H9 (cell line): ENCODE measurements around the gene TPM2. TPM values are rescaled to one million over a fixed set of nuclear protein-coding genes. Genes with fewer than 3 reads are reported as not detected.

Experiments
- DNase-seq: peaks from one replicate; pipeline ENCODE4 v3.0.0-alpha.2; 2017
- H2AFZ ChIP-seq: one replicate; pipeline ENCODE4 v1.6.1; 2013; ENCODE audit warnings: mild to moderate bottlenecking, low read length, control low read depth, moderate library complexity
- H2AK5ac ChIP-seq: 2 replicates; pipeline ENCODE4 v1.6.1; 2013; ENCODE audit warnings: low read length, control low read depth, mixed read lengths; ENCODE audit not compliant: insufficient read length
- H2BK120ac ChIP-seq: one replicate; pipeline ENCODE4 v1.6.1; 2013; ENCODE audit warnings: low read depth, mild to moderate bottlenecking, low read length, control low read depth, inconsistent platforms; ENCODE audit not compliant: poor library complexity, severe bottlenecking
- H2BK12ac ChIP-seq: 2 replicates; pipeline ENCODE4 v1.6.1; 2013; ENCODE audit warnings: low read length, control low read depth, mixed read lengths, low read depth; ENCODE audit not compliant: insufficient read length
- H2BK15ac ChIP-seq: 2 replicates; pipeline ENCODE4 v1.6.1; 2013; ENCODE audit warnings: low read depth, low read length, control low read depth
- H2BK20ac ChIP-seq: one replicate; pipeline ENCODE4 v1.6.1; 2013; ENCODE audit warnings: low read depth, mild to moderate bottlenecking, low read length, control low read depth, inconsistent platforms; ENCODE audit not compliant: poor library complexity, severe bottlenecking
- H2BK5ac ChIP-seq: 2 replicates; pipeline ENCODE4 v1.6.1; 2013; ENCODE audit warnings: low read length, control low read depth, mixed read lengths; ENCODE audit not compliant: insufficient read length
- H3K14ac ChIP-seq: 2 replicates; pipeline ENCODE4 v1.6.1; 2013; ENCODE audit warnings: low read length, control low read depth; ENCODE audit not compliant: insufficient read depth
- H3K18ac ChIP-seq: 2 replicates; pipeline ENCODE4 v1.6.1; 2013; ENCODE audit warnings: low read depth, mild to moderate bottlenecking, mixed read lengths, low read length, control low read depth; ENCODE audit not compliant: insufficient read length
- H3K23ac ChIP-seq: 2 replicates; pipeline ENCODE4 v1.6.1; 2013; ENCODE audit warnings: low read length, control low read depth, mixed read lengths, low read depth; ENCODE audit not compliant: insufficient read length
- H3K23me2 ChIP-seq: 2 replicates; pipeline ENCODE4 v1.6.1; 2013; ENCODE audit warnings: low read depth, mild to moderate bottlenecking, mixed read lengths, low read length, control low read depth; ENCODE audit not compliant: insufficient read length, poor library complexity, severe bottlenecking
- H3K27ac ChIP-seq: 2 replicates; pipeline ENCODE4 v1.5.1; 2013; ENCODE audit warnings: low read length, control low read depth, mixed read lengths, low read depth; ENCODE audit not compliant: insufficient read length
- H3K27me3 ChIP-seq: 2 replicates; pipeline ENCODE4 v1.6.1; 2013; ENCODE audit warnings: low read length, control low read depth, inconsistent platforms; ENCODE audit not compliant: insufficient read depth
- H3K4ac ChIP-seq: 2 replicates; pipeline ENCODE4 v1.6.1; 2013; ENCODE audit warnings: low read depth, mild to moderate bottlenecking, control low read depth, inconsistent platforms, low read length, moderate library complexity
- H3K4me1 ChIP-seq: 2 replicates; pipeline ENCODE4 v1.6.1; 2013; ENCODE audit warnings: low read length, control low read depth, inconsistent platforms; ENCODE audit not compliant: insufficient read depth
- H3K4me2 ChIP-seq: 2 replicates; pipeline ENCODE4 v1.6.1; 2013; ENCODE audit warnings: low read length, control low read depth, mixed read lengths; ENCODE audit not compliant: insufficient read length, insufficient read depth
- H3K56ac ChIP-seq: 2 replicates; pipeline ENCODE4 v1.6.1; 2013; ENCODE audit warnings: low read depth, mild to moderate bottlenecking, mixed read lengths, low read length, control low read depth; ENCODE audit not compliant: insufficient read length
- H3K79me1 ChIP-seq: 2 replicates; pipeline ENCODE4 v1.6.1; 2013; ENCODE audit warnings: low read depth, mild to moderate bottlenecking, moderate library complexity, low read length, control low read depth, inconsistent platforms; ENCODE audit not compliant: insufficient read depth, poor library complexity, severe bottlenecking
- H3K79me2 ChIP-seq: 2 replicates; pipeline ENCODE4 v1.6.1; 2013; ENCODE audit warnings: low read length, control low read depth, inconsistent platforms; ENCODE audit not compliant: insufficient read depth
- H3K9ac ChIP-seq: 2 replicates; pipeline ENCODE4 v1.6.1; 2013; ENCODE audit warnings: low read length, control low read depth, mixed read lengths; ENCODE audit not compliant: insufficient read length; ENCODE audit errors: extremely low read depth
- H3K9me3 ChIP-seq: one replicate; pipeline ENCODE4 v1.6.1; 2013; ENCODE audit warnings: low read depth, low read length, inconsistent platforms; ENCODE audit not compliant: control insufficient read depth
- H3T11ph ChIP-seq: one replicate; pipeline ENCODE4 v1.6.1; 2013; ENCODE audit warnings: mild to moderate bottlenecking, low read length, control low read depth, inconsistent platforms
- H4K20me1 ChIP-seq: one replicate; pipeline ENCODE4 v1.6.1; 2013; ENCODE audit not compliant: control insufficient read depth, insufficient read length, insufficient read depth
- H4K5ac ChIP-seq: 2 replicates; pipeline ENCODE4 v1.6.1; 2013; ENCODE audit warnings: low read depth, mild to moderate bottlenecking, mixed read lengths, low read length, control low read depth; ENCODE audit not compliant: insufficient read length
- H4K8ac ChIP-seq: replicated peaks from 2 replicates; pipeline ENCODE4 v1.6.1; 2013; ENCODE audit warnings: low read length, control low read depth, mixed read lengths, low read depth; ENCODE audit not compliant: insufficient read length
- H4K91ac ChIP-seq: 2 replicates; pipeline ENCODE4 v1.6.1; 2013; ENCODE audit warnings: low read depth, mild to moderate bottlenecking, moderate library complexity, mixed read lengths, low read length, control low read depth; ENCODE audit not compliant: insufficient read length
- H3K27ac Mint-ChIP-seq, 3 experiments: 2 replicates in 2 of 3; 3 replicates in 1 of 3; pipeline ENCODE4 v1.8.0; 2020 to 2021; ENCODE audit warnings: mixed read lengths in 3 of 3, mild to moderate bottlenecking in 1 of 3, moderate library complexity in 1 of 3
- H3K27me3 Mint-ChIP-seq: 2 replicates; pipeline ENCODE4 v1.8.0; 2021; ENCODE audit warnings: low read depth, mild to moderate bottlenecking, moderate library complexity, mixed read lengths
- H3K36me3 Mint-ChIP-seq, 3 experiments: 2 replicates in 2 of 3; 3 replicates in 1 of 3; pipeline ENCODE4 v1.8.0; 2020 to 2021; ENCODE audit warnings: low read depth in 3 of 3, mixed read lengths in 3 of 3; ENCODE audit not compliant: insufficient read depth in 1 of 3
- H3K4me1 Mint-ChIP-seq, 2 experiments: 2 replicates each; pipeline ENCODE4 v1.8.0; 2020; ENCODE audit warnings: mixed read lengths in 2 of 2
- H3K4me3 Mint-ChIP-seq, 2 experiments: 2 replicates in 1 of 2; 3 replicates in 1 of 2; pipeline ENCODE4 v1.8.0; 2020 to 2021; ENCODE audit warnings: mild to moderate bottlenecking in 2 of 2, mixed read lengths in 2 of 2, moderate library complexity in 1 of 2
- H3K9me3 Mint-ChIP-seq, 2 experiments: 2 replicates in 1 of 2; 3 replicates in 1 of 2; pipeline ENCODE4 v1.8.0; 2020; ENCODE audit warnings: mild to moderate bottlenecking in 2 of 2, mixed read lengths in 2 of 2, moderate library complexity in 1 of 2
- CTCF ChIP-seq: fragments of 200-600 bp; sonication (generic); conservative IDR thresholded peaks from 3 replicates; pipeline ENCODE4 v1.8.0; 2021; ENCODE audit warnings: antibody characterized with exemption, mild to moderate bottlenecking
- WGBS: extraction: QIAGEN DNeasy Blood & Tissue Kit; methylation state at CpG from one replicate; pipeline ENCODE4 v1.1.7; 2013; ENCODE audit warnings: missing lambda C conversion rate, low lambda C conversion rate, mixed read lengths; ENCODE audit not compliant: insufficient read length; ENCODE audit errors: extremely low coverage; 5-methylcytosine and 5-hydroxymethylcytosine counted together
- total RNA-seq: library from RNA; stranded (reverse); gene quantifications from 2 replicates; pipeline ENCODE4 v1.2.1, GENCODE V29; 2021

Gene TPM2
- total RNA-seq, 1 experiment from 2014 or later = 225 TPM

GRCh38 chr9:35732185-35732799 lies 42.6 kb upstream of the TPM2 start, which contains the start of the genes CREB3 and TLN1:
Gene CREB3, plus strand, starts transcription at chr9:35732666. Its CDS starts 107 bp downstream, at chr9:35732773.
Gene TLN1, minus strand, starts transcription at chr9:35732195. Its CDS starts 6,501 bp downstream, at chr9:35725694.
- Histone ChIP-seq H4K91ac (no peak within 1 kb of the TSS), H3K27ac (peak within 1 kb of the TSS; percentile 14), H3K23ac (no peak within 1 kb of the TSS), H2BK20ac (no peak within 1 kb of the TSS), H3T11ph (no peak within 1 kb of the TSS), H2BK12ac (no peak within 1 kb of the TSS), H4K8ac (no peak within 1 kb of the TSS), H2AK5ac (no peak within 1 kb of the TSS), H3K4ac (no peak within 1 kb of the TSS), H3K9ac (peak within 1 kb of the TSS; percentile 84), H2BK15ac (no peak within 1 kb of the TSS), H3K23me2 (peaks cover 7% of the 10 kb centered on the region), H3K79me1 (no peaks in the 10 kb centered on the region), H3K4me2 (peak within 1 kb of the TSS; percentile 90), H3K4me1 (peaks cover 22% of the 10 kb centered on the region; the same call in 1 of the 2 replicates), H3K27me3 (no peaks in the 10 kb centered on the region), H3K18ac (peak within 1 kb of the TSS; percentile 76), H2AFZ (no peak within 1 kb of the TSS), H3K14ac (peak within 1 kb of the TSS; percentile 84; the same call in 1 of the 2 replicates), H3K56ac (no peak within 1 kb of the TSS), H3K9me3 (no peaks in the 10 kb centered on the region), H2BK120ac (no peak within 1 kb of the TSS), H4K5ac (no peak within 1 kb of the TSS), H3K79me2 (peaks cover 6% of the 10 kb centered on the region; the same call in 1 of the 2 replicates), H2BK5ac (no peak within 1 kb of the TSS), H4K20me1 (no peaks in the 10 kb centered on the region)
- peak within 1 kb of the TSS; percentile 90 to 97 (median 97) for H3K27ac Mint-ChIP-seq
- peak; percentile 97 for DNase-seq
- no CpG with 5 or more reads among the region's 49 CpGs for WGBS
- H3K27me3 Mint-ChIP-seq = no peaks in the 10 kb centered on the region
- H3K36me3 Mint-ChIP-seq = peaks cover 9 to 29% (median 27%) of the 10 kb centered on the region in 3 experiments; a peak in 6 of 7 replicates
- H3K4me3 Mint-ChIP-seq = no peak within 1 kb of the TSS; a peak in 4 of 5 replicates
- TF ChIP-seq CTCF = no peak
- H3K9me3 Mint-ChIP-seq = no peaks in the 10 kb centered on the region
- H3K4me1 Mint-ChIP-seq = peaks cover 15 to 16% of the 10 kb centered on the region in 2 experiments
